ENCODE results near the gene UROC1.

UROC1 gene

DNA sequence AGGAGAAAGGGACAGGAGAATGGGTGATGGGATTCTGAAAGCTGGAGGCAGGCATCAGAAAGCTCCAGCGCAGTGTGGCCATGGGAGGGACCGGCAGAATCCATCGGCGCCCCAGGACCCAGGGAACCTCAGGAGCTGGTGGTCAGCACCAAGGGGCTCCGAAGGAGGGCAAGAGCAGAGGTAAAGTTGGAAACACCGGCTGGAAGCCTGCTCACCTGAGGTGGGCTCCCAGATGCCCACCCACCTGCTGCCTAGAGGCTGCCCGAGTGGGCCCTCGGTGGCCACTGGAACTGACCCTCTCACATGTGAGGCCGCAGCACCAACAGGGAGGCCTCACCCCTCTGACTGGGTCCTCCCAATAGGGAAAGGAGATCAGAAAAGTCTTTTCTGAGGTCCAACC lies 31.6 kb downstream of the UROC1 start:
- Histone ChIP-seq H3K36me3 (ENCODE audit: insufficient read depth, low read depth, low read length) (no peaks in the 10 kb centered on the region), H3K9me3 (ENCODE audit: insufficient read depth, low read depth, low read length) (no peaks in the 10 kb centered on the region), H3K27me3 (ENCODE audit: insufficient read depth, low read length) (no peaks in the 10 kb centered on the region), H3K4me3 (ENCODE audit: low read length) (no peak overlapping the region), H3K4me1 (ENCODE audit: insufficient read depth, low read length) (peaks cover 18% of the 10 kb centered on the region), H3K9ac (ENCODE audit: low read depth, low read length) (no peak overlapping the region), H3K27ac (ENCODE audit: low read length) (no peak overlapping the region)

DNA sequence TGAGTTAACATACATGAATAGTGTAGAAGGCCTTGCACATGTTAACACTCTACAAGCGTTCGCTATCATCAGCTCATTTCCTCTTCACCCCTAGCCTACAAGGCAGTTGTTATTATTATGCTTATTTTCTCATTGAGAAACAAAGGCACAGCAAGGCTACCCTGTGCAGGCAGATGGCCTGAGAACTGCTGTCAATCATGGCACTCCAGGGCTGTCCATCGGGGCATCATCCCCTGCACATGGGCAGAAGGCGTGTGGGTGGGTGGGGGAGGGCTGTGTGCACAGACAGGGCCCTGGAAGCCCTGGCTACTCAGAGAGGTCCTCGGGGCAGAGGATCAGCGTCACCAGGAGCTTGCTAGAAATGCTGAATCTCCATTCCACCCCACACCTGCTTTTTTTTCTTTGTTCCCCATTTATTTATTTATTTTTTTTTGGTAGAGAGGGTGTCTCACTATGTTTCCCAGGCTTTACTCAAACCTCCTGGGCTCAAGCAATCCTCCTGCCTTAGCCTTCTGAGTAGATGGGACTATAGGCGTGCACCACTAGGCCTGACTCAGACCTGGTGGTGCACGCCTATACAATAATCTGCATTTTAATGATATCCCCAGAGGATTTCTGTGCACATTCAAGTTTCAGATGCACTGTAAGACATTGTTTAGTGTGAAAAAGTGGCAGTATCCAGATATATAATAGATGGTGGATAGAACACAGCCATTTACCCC lies 32.2 kb downstream of the UROC1 start:
- H3K4me3 ChIP-seq (ENCODE audit: low read length): peak overlapping the region; percentile 25; the same call in 1 of the 2 replicates
- H3K36me3 ChIP-seq (ENCODE audit: insufficient read depth, low read depth, low read length): no peaks in the 10 kb centered on the region
- H3K27me3 ChIP-seq (ENCODE audit: insufficient read depth, low read length): no peaks in the 10 kb centered on the region
- H3K4me1 ChIP-seq (ENCODE audit: insufficient read depth, low read length): peaks cover 18% of the 10 kb centered on the region
- no peak overlapping the region for H3K27ac ChIP-seq (ENCODE audit: low read length)
- H3K9me3 ChIP-seq (ENCODE audit: insufficient read depth, low read depth, low read length): no peaks in the 10 kb centered on the region
- peak overlapping the region; percentile 59; the same call in 1 of the 2 replicates for H3K9ac ChIP-seq (ENCODE audit: low read depth, low read length)

DNA sequence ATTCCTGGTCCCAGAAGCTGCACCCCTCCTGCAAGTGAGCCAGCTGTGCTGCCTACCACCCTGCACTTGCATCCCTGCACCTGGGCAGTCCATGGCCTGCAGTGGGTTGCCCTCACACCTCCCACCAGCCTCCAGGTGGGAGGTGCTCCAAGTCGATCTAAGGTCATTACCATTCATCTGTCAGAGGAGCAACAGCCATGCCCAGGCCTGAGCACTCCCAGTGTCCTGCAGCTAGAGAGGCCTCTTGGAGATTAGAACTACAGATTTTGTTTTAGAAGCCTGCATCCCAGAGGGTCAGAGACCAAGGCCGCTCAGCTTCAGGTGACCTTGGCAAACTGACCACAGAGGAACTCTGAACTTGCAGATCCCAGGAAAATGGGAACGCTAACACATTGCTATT lies 32.9 kb downstream of the UROC1 start:
- H3K27ac ChIP-seq (ENCODE audit: low read length): no peak overlapping the region
- H3K4me3 ChIP-seq (ENCODE audit: low read length): peak overlapping the region; percentile 25; the same call in 1 of the 2 replicates

DNA sequence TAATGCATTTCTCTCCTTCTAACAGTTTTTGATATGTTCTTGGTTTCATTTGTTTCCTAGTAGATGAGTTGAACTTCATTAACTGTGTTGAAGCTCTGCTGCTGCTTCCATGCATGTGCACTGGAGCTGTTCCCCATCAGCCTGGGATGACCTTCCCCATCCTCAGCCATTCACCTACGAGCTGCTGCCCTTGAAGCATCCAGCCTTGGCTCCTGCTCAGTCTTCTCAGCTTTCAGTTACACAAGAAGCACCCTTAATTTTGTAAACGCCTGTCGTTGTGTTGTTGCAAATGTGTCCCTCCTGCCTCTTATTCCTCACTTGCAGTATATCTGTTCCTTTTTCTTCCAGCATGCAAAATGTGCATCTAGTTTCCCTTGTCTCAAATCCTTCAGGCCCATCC lies 33.4 kb downstream of the UROC1 start:
- Histone ChIP-seq H3K9ac (ENCODE audit: low read depth, low read length) (peak overlapping the region; percentile 27; the same call in 1 of the 2 replicates), H3K9me3 (ENCODE audit: insufficient read depth, low read depth, low read length) (no peaks in the 10 kb centered on the region), H3K36me3 (ENCODE audit: insufficient read depth, low read depth, low read length) (no peaks in the 10 kb centered on the region), H3K4me1 (ENCODE audit: insufficient read depth, low read length) (peaks cover 18% of the 10 kb centered on the region), H3K27ac (ENCODE audit: low read length) (no peak overlapping the region), H3K27me3 (ENCODE audit: insufficient read depth, low read length) (no peaks in the 10 kb centered on the region), H3K4me3 (ENCODE audit: low read length) (no peak overlapping the region)

More for the DNA sequence above, 32.9 kb downstream of the UROC1 start:
- peak overlapping the region; percentile 59; the same call in 1 of the 2 replicates for H3K9ac ChIP-seq (ENCODE audit: low read depth, low read length)
- no peaks in the 10 kb centered on the region for H3K27me3 ChIP-seq (ENCODE audit: insufficient read depth, low read length)
- H3K9me3 ChIP-seq (ENCODE audit: insufficient read depth, low read depth, low read length): no peaks in the 10 kb centered on the region
- no peaks in the 10 kb centered on the region for H3K36me3 ChIP-seq (ENCODE audit: insufficient read depth, low read depth, low read length)
- H3K4me1 ChIP-seq (ENCODE audit: insufficient read depth, low read length): peaks cover 18% of the 10 kb centered on the region

DNA sequence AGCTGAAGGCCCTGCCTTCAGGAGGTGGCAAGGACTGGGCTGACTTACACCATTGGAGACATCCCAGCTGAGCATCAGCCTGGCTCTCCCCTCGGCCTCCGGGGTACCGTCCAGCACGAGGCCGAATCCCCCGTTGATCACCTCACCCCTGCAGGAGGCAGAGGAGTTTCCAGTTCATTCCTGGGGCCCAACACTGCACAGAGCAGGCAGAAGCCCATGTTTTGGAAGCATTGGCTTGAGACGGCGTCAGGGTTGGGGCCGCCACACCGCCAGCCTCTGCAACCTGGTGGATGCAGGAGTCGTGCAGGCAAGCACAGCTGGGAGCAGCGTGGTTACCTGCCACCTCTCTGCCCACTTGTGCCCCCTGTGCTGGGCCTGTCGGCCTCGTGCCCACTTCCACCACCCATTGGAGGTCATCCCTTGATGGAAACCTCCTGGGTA lies 34.2 kb downstream of the UROC1 start:
- no peaks in the 10 kb centered on the region for H3K27me3 ChIP-seq (ENCODE audit: insufficient read depth, low read length)
- H3K36me3 ChIP-seq (ENCODE audit: insufficient read depth, low read depth, low read length): no peaks in the 10 kb centered on the region
- no peak overlapping the region for H3K9ac ChIP-seq (ENCODE audit: low read depth, low read length)
- H3K4me1 ChIP-seq (ENCODE audit: insufficient read depth, low read length): peaks cover 18% of the 10 kb centered on the region
- no peak overlapping the region for H3K27ac ChIP-seq (ENCODE audit: low read length)
- no peaks in the 10 kb centered on the region for H3K9me3 ChIP-seq (ENCODE audit: insufficient read depth, low read depth, low read length)
- H3K4me3 ChIP-seq (ENCODE audit: low read length): no peak overlapping the region

DNA sequence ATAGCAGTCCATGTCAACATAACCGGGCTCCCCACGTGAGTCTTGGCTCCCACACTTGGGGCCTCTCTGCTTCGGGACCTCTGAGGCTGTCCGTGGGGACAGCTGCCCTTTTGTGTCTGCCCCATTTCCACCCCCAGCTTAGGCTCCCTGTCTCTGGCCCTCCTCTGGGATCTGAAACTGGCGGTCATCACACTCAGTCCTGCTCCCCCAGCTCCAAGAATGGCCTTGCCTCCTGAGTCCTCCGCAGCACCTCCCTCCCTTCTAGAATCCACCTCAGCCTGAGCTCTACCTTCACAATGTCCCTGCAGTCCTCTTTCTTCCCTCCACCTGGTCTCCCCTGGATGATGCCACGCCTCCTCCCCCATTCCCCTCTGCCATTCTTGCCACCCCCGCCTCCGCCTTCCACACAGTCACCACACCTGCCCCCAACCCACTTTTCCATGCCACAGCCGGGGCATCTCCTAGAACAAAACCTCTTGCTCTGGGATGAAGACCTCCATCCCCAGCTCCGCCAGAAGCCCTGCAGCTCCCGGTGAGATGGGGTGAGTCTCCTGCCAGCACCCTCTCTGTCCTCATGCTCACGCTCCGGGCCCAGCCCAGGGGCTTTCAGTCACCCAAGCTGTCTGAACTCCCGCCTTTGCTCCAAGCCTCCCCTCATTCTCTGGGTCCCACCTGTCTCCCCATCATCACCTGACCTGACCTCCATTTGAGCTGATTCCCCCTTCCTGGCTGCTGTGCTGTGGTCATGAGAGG lies 34.9 kb downstream of the UROC1 start:
- Histone ChIP-seq H3K36me3 (ENCODE audit: insufficient read depth, low read depth, low read length) (no peaks in the 10 kb centered on the region), H3K9me3 (ENCODE audit: insufficient read depth, low read depth, low read length) (no peaks in the 10 kb centered on the region)

DNA sequence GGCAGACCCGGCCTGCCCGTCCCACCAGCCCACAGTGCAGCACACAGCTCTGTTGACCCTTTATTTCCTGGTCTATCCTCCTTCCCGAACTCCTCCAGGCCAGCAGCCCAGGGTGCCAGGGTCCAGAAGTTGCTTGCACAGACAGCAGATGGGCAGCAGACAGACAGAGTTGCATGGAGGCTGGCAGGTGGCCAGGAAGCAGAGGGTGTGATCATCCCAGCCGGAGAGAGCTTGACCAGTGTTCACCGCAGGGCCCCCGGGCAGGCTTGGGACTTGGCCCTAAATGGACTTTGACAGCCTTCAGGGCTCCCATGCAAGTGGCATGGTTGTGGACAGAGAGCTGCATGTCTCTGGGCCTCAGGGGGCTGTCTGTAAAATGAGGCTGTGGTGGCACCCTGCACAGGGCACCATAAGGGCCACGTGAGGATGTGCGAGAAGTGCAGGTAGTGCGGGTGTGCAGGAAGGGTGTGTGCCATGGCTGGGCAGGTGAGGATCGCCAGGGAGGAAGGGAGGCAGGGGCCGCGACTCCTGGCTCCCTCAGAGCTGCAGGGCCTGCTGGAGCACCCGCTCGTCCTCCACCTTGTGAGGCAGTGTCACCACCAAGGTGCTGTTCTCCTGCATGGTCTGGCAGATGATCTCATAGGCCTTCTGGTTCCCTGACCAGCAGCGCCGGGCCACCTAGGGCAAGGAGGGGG lies 35.6 kb downstream of the UROC1 start:
- Histone ChIP-seq H3K9ac (ENCODE audit: low read depth, low read length) (no peak overlapping the region), H3K27ac (ENCODE audit: low read length) (no peak overlapping the region), H3K27me3 (ENCODE audit: insufficient read depth, low read length) (no peaks in the 10 kb centered on the region), H3K4me3 (ENCODE audit: low read length) (no peak overlapping the region), H3K4me1 (ENCODE audit: insufficient read depth, low read length) (peaks cover 18% of the 10 kb centered on the region), H3K9me3 (ENCODE audit: insufficient read depth, low read depth, low read length) (no peaks in the 10 kb centered on the region), H3K36me3 (ENCODE audit: insufficient read depth, low read depth, low read length) (no peaks in the 10 kb centered on the region)

More for the DNA sequence above, 34.9 kb downstream of the UROC1 start:
- Histone ChIP-seq H3K4me3 (ENCODE audit: low read length) (no peak overlapping the region), H3K9ac (ENCODE audit: low read depth, low read length) (no peak overlapping the region), H3K27ac (ENCODE audit: low read length) (no peak overlapping the region), H3K4me1 (ENCODE audit: insufficient read depth, low read length) (peaks cover 18% of the 10 kb centered on the region), H3K27me3 (ENCODE audit: insufficient read depth, low read length) (no peaks in the 10 kb centered on the region)

DNA sequence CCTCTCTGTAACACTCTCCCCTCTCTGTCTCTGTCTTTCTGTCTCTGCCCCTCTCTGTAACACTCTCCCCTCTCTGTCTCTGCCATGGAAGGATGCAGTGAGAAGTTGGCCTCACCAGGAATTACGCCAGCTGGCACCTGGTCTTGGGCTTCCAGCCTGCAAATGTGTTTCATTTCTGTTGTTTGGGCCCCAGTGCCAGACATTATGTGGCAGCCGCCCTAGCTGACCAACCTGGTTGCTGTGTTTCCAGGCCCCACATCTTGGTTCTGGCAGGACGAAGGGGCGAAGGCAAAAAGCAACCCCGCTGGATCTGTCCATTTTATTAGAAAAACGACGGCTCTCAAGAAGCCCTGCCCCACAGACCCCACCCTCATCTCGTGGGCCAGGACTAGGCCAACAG lies 36.7 kb downstream of the UROC1 start:
- H3K36me3 ChIP-seq (ENCODE audit: insufficient read depth, low read depth, low read length): no peaks in the 10 kb centered on the region
- H3K4me3 ChIP-seq (ENCODE audit: low read length): no peak overlapping the region
- no peaks in the 10 kb centered on the region for H3K27me3 ChIP-seq (ENCODE audit: insufficient read depth, low read length)
- H3K9me3 ChIP-seq (ENCODE audit: insufficient read depth, low read depth, low read length): no peaks in the 10 kb centered on the region
- no peak overlapping the region for H3K9ac ChIP-seq (ENCODE audit: low read depth, low read length)
- peaks cover 18% of the 10 kb centered on the region for H3K4me1 ChIP-seq (ENCODE audit: insufficient read depth, low read length)
- H3K27ac ChIP-seq (ENCODE audit: low read length): no peak overlapping the region

DNA sequence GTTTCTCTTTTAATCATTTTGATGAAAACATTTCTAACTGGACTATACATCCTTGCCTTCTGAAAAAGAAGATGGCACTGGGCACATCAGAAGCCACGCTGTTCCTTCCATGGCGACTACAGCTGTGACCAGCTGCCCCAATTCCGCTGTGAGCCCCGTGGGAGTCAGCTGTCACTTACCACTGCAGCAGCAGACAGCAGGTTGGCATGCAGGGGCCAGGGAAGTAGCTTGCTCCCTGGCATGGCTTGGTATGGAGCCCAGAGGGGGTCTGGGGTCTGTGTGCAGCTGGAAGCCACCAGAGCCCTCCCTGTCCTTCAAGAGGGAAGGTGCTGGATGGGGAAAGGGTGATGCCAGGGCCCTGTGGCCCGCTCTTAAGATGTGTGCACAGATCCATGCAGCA lies 37.4 kb downstream of the UROC1 start:
- Histone ChIP-seq H3K9ac (ENCODE audit: low read depth, low read length) (no peak overlapping the region), H3K9me3 (ENCODE audit: insufficient read depth, low read depth, low read length) (no peaks in the 10 kb centered on the region), H3K4me1 (ENCODE audit: insufficient read depth, low read length) (peaks cover 12% of the 10 kb centered on the region), H3K4me3 (ENCODE audit: low read length) (no peak overlapping the region), H3K27me3 (ENCODE audit: insufficient read depth, low read length) (no peaks in the 10 kb centered on the region), H3K36me3 (ENCODE audit: insufficient read depth, low read depth, low read length) (no peaks in the 10 kb centered on the region), H3K27ac (ENCODE audit: low read length) (no peak overlapping the region)

DNA sequence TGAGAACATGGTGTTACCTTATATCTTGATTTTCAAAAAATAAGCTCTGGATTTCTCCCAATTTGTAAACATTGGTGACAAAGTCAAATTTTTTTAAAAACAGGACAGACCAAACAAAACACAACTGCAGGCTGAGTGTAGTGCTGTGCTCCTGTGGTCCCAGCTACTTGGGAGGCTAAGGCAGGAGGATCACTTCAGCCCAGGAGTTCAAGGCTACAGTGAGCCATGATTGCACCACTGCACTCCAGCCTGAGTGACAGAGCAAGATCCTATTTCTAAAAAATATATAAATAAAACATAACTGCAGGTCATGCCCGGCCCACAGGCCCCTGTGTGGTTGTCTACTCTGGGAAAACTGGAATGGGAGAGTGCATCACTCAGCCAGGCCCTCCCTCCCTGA lies 37.9 kb downstream of the UROC1 start:
- Histone ChIP-seq H3K36me3 (ENCODE audit: insufficient read depth, low read depth, low read length) (no peaks in the 10 kb centered on the region), H3K9ac (ENCODE audit: low read depth, low read length) (no peak overlapping the region), H3K4me1 (ENCODE audit: insufficient read depth, low read length) (peaks cover 6% of the 10 kb centered on the region), H3K27me3 (ENCODE audit: insufficient read depth, low read length) (no peaks in the 10 kb centered on the region), H3K9me3 (ENCODE audit: insufficient read depth, low read depth, low read length) (no peaks in the 10 kb centered on the region), H3K4me3 (ENCODE audit: low read length) (no peak overlapping the region), H3K27ac (ENCODE audit: low read length) (no peak overlapping the region)

DNA sequence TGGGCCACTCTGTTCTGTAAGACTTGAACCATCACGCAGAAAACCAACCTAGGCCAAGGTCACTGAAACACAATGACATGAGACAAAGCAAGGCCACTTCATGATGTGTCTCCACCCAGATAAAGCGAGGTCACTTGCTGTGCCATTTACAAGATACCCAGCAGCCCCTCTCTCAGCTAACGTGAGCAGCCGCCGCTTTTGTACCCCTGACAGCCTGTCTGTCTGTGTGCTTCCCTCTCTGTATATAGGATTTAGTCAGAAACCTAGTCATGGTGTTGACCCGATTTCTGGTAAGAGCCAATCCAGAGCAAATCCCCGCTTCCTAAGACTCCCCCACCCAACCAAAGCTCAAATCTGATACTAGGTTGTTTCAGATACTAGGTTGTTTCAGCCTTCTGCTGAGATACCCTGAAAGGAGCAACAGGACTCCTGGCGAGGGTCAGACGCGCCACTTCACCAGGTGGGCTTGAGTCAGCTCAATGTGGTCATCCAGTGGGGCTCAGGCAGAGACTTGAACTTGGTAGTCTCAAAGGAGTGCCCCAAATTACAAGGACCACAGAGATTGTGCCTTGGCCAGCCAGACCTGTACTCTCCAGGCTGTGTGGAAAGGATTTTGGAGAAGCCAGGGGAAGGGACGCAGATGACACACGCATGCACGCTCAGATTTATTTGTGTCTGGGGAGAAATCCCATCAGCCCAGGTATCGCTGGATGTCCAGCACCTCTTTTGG lies 38.8 kb downstream of the UROC1 start:
- no peaks in the 10 kb centered on the region for H3K9me3 ChIP-seq (ENCODE audit: insufficient read depth, low read depth, low read length)
- no peak overlapping the region for H3K4me3 ChIP-seq (ENCODE audit: low read length)
- peaks cover 2% of the 10 kb centered on the region; the same call in 1 of the 2 replicates for H3K4me1 ChIP-seq (ENCODE audit: insufficient read depth, low read length)
- no peaks in the 10 kb centered on the region for H3K36me3 ChIP-seq (ENCODE audit: insufficient read depth, low read depth, low read length)
- H3K27me3 ChIP-seq (ENCODE audit: insufficient read depth, low read length): no peaks in the 10 kb centered on the region
- H3K9ac ChIP-seq (ENCODE audit: low read depth, low read length): no peak overlapping the region
- no peak overlapping the region for H3K27ac ChIP-seq (ENCODE audit: low read length)
